Measurements from ENCODE around the gene PVALEF. TPM values are rescaled to one million over a fixed set of nuclear protein-coding genes. Genes with fewer than 3 reads are reported as not detected.

Gene PVALEF
- total and polyA plus RNA-seq, 9 donors = 0.21 to 1.4 (median 0.99) TPM

GRCh38 chr17:81129289-81129688 is 36.0 kb upstream of the PVALEF start:
- WGBS (ENCODE audit: insufficient coverage) = 73% methylated on average over 10 of the region's 11 CpGs
- Histone ChIP-seq H3K27me3 (ENCODE audit: control insufficient read depth, insufficient read depth, low read length) (no peaks in the 10 kb centered on the region), H3K4me1 (ENCODE audit: control insufficient read depth, insufficient read depth, low read length) (peaks cover 32% of the 10 kb centered on the region), H3K9me3 (replicated peaks; ENCODE audit: control insufficient read depth, low read depth, low read length) (no peaks in the 10 kb centered on the region), H3K27ac (ENCODE audit: low read length) (no peak overlapping the region), H3K4me3 (ENCODE audit: low read length) (no peak overlapping the region), H3K36me3 (ENCODE audit: control insufficient read depth, insufficient read depth, low read length) (peaks cover 6% of the 10 kb centered on the region)
- no peak for DNase-seq

- H3K9me3 ChIP-seq (replicated peaks; ENCODE audit: control insufficient read depth, low read depth, low read length) = no peaks in the 10 kb centered on the region
- peaks cover 27% of the 10 kb centered on the region for H3K4me1 ChIP-seq (ENCODE audit: control insufficient read depth, insufficient read depth, low read length)
- DNase-seq = no peak
- WGBS (ENCODE audit: insufficient coverage) = 52% methylated on average over 10 of the region's 14 CpGs
- no peaks in the 10 kb centered on the region for H3K27me3 ChIP-seq (ENCODE audit: control insufficient read depth, insufficient read depth, low read length)
- H3K36me3 ChIP-seq (ENCODE audit: control insufficient read depth, insufficient read depth, low read length) = peaks cover 3% of the 10 kb centered on the region
- H3K4me3 ChIP-seq (ENCODE audit: low read length) = no peak overlapping the region
- no peak overlapping the region for H3K27ac ChIP-seq (ENCODE audit: low read length)
Observed at GRCh38 chr17:81129711-81130367, 35.5 kb upstream of the PVALEF start.

- Histone ChIP-seq H3K9me3 (replicated peaks; ENCODE audit: control insufficient read depth, low read depth, low read length) (no peaks in the 10 kb centered on the region), H3K4me1 (ENCODE audit: control insufficient read depth, insufficient read depth, low read length) (peaks cover 20% of the 10 kb centered on the region), H3K27ac (ENCODE audit: low read length) (no peak overlapping the region), H3K36me3 (ENCODE audit: control insufficient read depth, insufficient read depth, low read length) (no peaks in the 10 kb centered on the region), H3K27me3 (ENCODE audit: control insufficient read depth, insufficient read depth, low read length) (no peaks in the 10 kb centered on the region), H3K4me3 (ENCODE audit: low read length) (no peak overlapping the region)
- DNase-seq = no peak
- 82% methylated on average over 35 of the region's 41 CpGs for WGBS (ENCODE audit: insufficient coverage)
Observed at GRCh38 chr17:81130385-81131361, 34.6 kb upstream of the PVALEF start.

GRCh38 chr17:81131486-81132196 is 33.7 kb upstream of the PVALEF start:
- H3K4me3 ChIP-seq (ENCODE audit: low read length) = no peak overlapping the region
- no peaks in the 10 kb centered on the region for H3K9me3 ChIP-seq (replicated peaks; ENCODE audit: control insufficient read depth, low read depth, low read length)
- peaks cover 15% of the 10 kb centered on the region for H3K4me1 ChIP-seq (ENCODE audit: control insufficient read depth, insufficient read depth, low read length)
- no peak overlapping the region for H3K27ac ChIP-seq (ENCODE audit: low read length)
- H3K36me3 ChIP-seq (ENCODE audit: control insufficient read depth, insufficient read depth, low read length) = no peaks in the 10 kb centered on the region
- H3K27me3 ChIP-seq (ENCODE audit: control insufficient read depth, insufficient read depth, low read length) = no peaks in the 10 kb centered on the region
- 70% methylated on average over 5 of the region's 14 CpGs for WGBS (ENCODE audit: insufficient coverage)
- no peak for DNase-seq

GRCh38 chr17:81132197-81132540 is 33.1 kb upstream of the PVALEF start:
- 42% methylated on average over 4 of the region's 11 CpGs for WGBS (ENCODE audit: insufficient coverage)
- Histone ChIP-seq H3K4me1 (ENCODE audit: control insufficient read depth, insufficient read depth, low read length) (peaks cover 11% of the 10 kb centered on the region), H3K9me3 (replicated peaks; ENCODE audit: control insufficient read depth, low read depth, low read length) (no peaks in the 10 kb centered on the region), H3K27ac (ENCODE audit: low read length) (no peak overlapping the region), H3K4me3 (ENCODE audit: low read length) (no peak overlapping the region), H3K27me3 (ENCODE audit: control insufficient read depth, insufficient read depth, low read length) (no peaks in the 10 kb centered on the region), H3K36me3 (ENCODE audit: control insufficient read depth, insufficient read depth, low read length) (no peaks in the 10 kb centered on the region)
- no peak for DNase-seq

- Histone ChIP-seq H3K27me3 (ENCODE audit: control insufficient read depth, insufficient read depth, low read length) (no peaks in the 10 kb centered on the region), H3K4me1 (ENCODE audit: control insufficient read depth, insufficient read depth, low read length) (peaks cover 8% of the 10 kb centered on the region), H3K27ac (ENCODE audit: low read length) (no peak overlapping the region), H3K36me3 (ENCODE audit: control insufficient read depth, insufficient read depth, low read length) (no peaks in the 10 kb centered on the region), H3K9me3 (replicated peaks; ENCODE audit: control insufficient read depth, low read depth, low read length) (no peaks in the 10 kb centered on the region), H3K4me3 (ENCODE audit: low read length) (no peak overlapping the region)
- DNase-seq = no peak
- 71% methylated on average over 17 of the region's 22 CpGs for WGBS (ENCODE audit: insufficient coverage)
Observed at GRCh38 chr17:81132770-81133723, 32.3 kb upstream of the PVALEF start.

- DNase-seq = no peak
- Histone ChIP-seq H3K4me1 (ENCODE audit: control insufficient read depth, insufficient read depth, low read length) (peaks cover 8% of the 10 kb centered on the region), H3K36me3 (ENCODE audit: control insufficient read depth, insufficient read depth, low read length) (no peaks in the 10 kb centered on the region), H3K9me3 (replicated peaks; ENCODE audit: control insufficient read depth, low read depth, low read length) (no peaks in the 10 kb centered on the region), H3K4me3 (ENCODE audit: low read length) (no peak overlapping the region), H3K27ac (ENCODE audit: low read length) (no peak overlapping the region), H3K27me3 (ENCODE audit: control insufficient read depth, insufficient read depth, low read length) (no peaks in the 10 kb centered on the region)
- 65% methylated on average over 19 of the region's 28 CpGs for WGBS (ENCODE audit: insufficient coverage)
Observed at GRCh38 chr17:81134064-81134781, 31.1 kb upstream of the PVALEF start.

- Histone ChIP-seq H3K9me3 (replicated peaks; ENCODE audit: control insufficient read depth, low read depth, low read length) (no peaks in the 10 kb centered on the region), H3K27ac (ENCODE audit: low read length) (no peak overlapping the region), H3K4me3 (ENCODE audit: low read length) (no peak overlapping the region), H3K36me3 (ENCODE audit: control insufficient read depth, insufficient read depth, low read length) (no peaks in the 10 kb centered on the region), H3K27me3 (ENCODE audit: control insufficient read depth, insufficient read depth, low read length) (no peaks in the 10 kb centered on the region), H3K4me1 (ENCODE audit: control insufficient read depth, insufficient read depth, low read length) (peaks cover 8% of the 10 kb centered on the region)
- 73% methylated on average over 27 of the region's 28 CpGs for WGBS (ENCODE audit: insufficient coverage)
- no peak for DNase-seq
Observed at GRCh38 chr17:81135505-81136278, 29.6 kb upstream of the PVALEF start.

All from muscle of leg (tissue), 11 donors.